DOHH2 (cell line): ENCODE results near the gene PDSS1.

Source experiments
- H3F3A ChIP-seq: fragments of 200-600 bp; sonication (generic), shearing (Covaris generic); 2 replicates; pipeline ENCODE4 v1.6.0; 2016; ENCODE audit warnings: antibody characterized with exemption, mild to moderate bottlenecking; ENCODE audit not compliant: control insufficient read depth, insufficient read depth
- H3K27ac ChIP-seq: fragments of 200-600 bp; sonication (generic); 2 replicates; pipeline ENCODE4 v1.5.1; 2014; ENCODE audit warnings: low read depth, mild to moderate bottlenecking, low read length, moderate library complexity
- H3K27me3 ChIP-seq: fragments of 200-600 bp; sonication (generic); 2 replicates; pipeline ENCODE4 v1.6.1; 2014; ENCODE audit warnings: mild to moderate bottlenecking, low read length, mixed read lengths; ENCODE audit not compliant: control insufficient read depth
- H3K36me3 ChIP-seq: fragments of 200-600 bp; sonication (generic); 2 replicates; pipeline ENCODE4 v1.6.1; 2014; ENCODE audit warnings: mild to moderate bottlenecking, low read length, moderate library complexity, mixed read lengths; ENCODE audit not compliant: control insufficient read depth
- H3K4me1 ChIP-seq: fragments of 200-600 bp; sonication (generic); 2 replicates; pipeline ENCODE4 v1.6.1; 2014; ENCODE audit warnings: mild to moderate bottlenecking, low read length, mixed read lengths; ENCODE audit not compliant: control insufficient read depth
- H3K4me2 ChIP-seq: fragments of 200-600 bp; sonication (generic); 2 replicates; pipeline ENCODE4 v1.6.0; 2014; ENCODE audit warnings: mild to moderate bottlenecking, low read length, moderate library complexity
- H3K4me3 ChIP-seq: fragments of 200-600 bp; sonication (generic); 2 replicates; pipeline ENCODE4 v1.5.1; 2014; ENCODE audit warnings: mild to moderate bottlenecking, low read length, mixed read lengths
- H3K79me2 ChIP-seq: fragments of 200-600 bp; sonication (generic); 2 replicates; pipeline ENCODE4 v1.6.1; 2014; ENCODE audit warnings: mild to moderate bottlenecking, low read length, mixed read lengths; ENCODE audit not compliant: control insufficient read depth
- H3K9me2 ChIP-seq: fragments of 200-600 bp; sonication (generic); replicated peaks from 2 replicates; pipeline ENCODE4 v1.6.1; 2014; ENCODE audit warnings: mild to moderate bottlenecking, low read length, mixed read lengths; ENCODE audit not compliant: control insufficient read depth
- H3K9me3 ChIP-seq: fragments of 200-600 bp; sonication (generic); 2 replicates; pipeline ENCODE4 v1.6.1; 2014; ENCODE audit warnings: antibody characterized with exemption, low read length, mixed read lengths; ENCODE audit not compliant: control insufficient read depth, insufficient read depth
- H4K20me1 ChIP-seq: fragments of 200-600 bp; sonication (generic); 2 replicates; pipeline ENCODE4 v1.6.0; 2014; ENCODE audit warnings: low read depth, mild to moderate bottlenecking, antibody characterized with exemption, low read length, moderate library complexity; ENCODE audit not compliant: control insufficient read depth, insufficient read depth
- CTCF ChIP-seq: fragments of 200-600 bp; sonication (generic); IDR thresholded peaks from one replicate; pipeline ENCODE4 v1.5.1; 2014; ENCODE audit warnings: antibody characterized with exemption, mild to moderate bottlenecking, low read depth, low read length; ENCODE audit not compliant: poor library complexity, severe bottlenecking
- EZH2phosphoT487 ChIP-seq: fragments of 200-600 bp; sonication (generic); IDR thresholded peaks from 2 replicates; pipeline ENCODE4 v1.6.1; 2017; ENCODE audit warnings: borderline replicate concordance, mild to moderate bottlenecking, antibody characterized with exemption, low read length, moderate library complexity, mixed read lengths

Gene PDSS1

GRCh38 chr10:26721561-26721960 lies 24.1 kb downstream of the PDSS1 start:
- H3K36me3 ChIP-seq: peaks cover 74% of the 10 kb centered on the region
- no peak overlapping the region for H3K4me2 ChIP-seq
- H3K9me3 ChIP-seq: no peaks in the 10 kb centered on the region
- H3K27ac ChIP-seq: no peak overlapping the region
- no peaks in the 10 kb centered on the region for H4K20me1 ChIP-seq
- H3K27me3 ChIP-seq: no peaks in the 10 kb centered on the region
- peaks cover 8% of the 10 kb centered on the region for H3K4me1 ChIP-seq
- H3K9me2 ChIP-seq: no peaks in the 10 kb centered on the region
- TF ChIP-seq CTCF (no peak), EZH2phosphoT487 (no peak)
- H3K4me3 ChIP-seq: no peak overlapping the region
- peaks cover 4% of the 10 kb centered on the region; the same call in 1 of the 2 replicates for H3K79me2 ChIP-seq
- H3F3A ChIP-seq: peaks cover 25% of the 10 kb centered on the region

DNA sequence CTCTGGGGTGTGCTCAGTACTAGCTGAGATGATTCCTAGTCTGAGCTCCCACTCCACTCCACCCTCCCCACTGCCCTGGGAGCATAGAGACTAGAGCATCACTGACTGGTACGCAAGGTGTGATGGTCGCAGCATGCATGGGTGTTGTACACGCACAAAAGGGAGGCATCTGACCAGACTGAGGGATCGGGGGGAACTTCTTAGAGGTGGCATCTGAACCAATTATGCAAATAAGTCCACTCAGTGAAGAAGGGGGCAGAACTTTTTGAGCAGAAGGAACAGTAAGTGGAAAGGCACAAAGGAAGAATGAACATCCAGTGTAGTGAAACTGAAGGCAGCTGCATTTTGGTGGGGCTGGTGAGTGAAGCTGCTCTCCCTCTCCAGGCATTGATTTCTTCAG lies 25.5 kb downstream of the PDSS1 start:
- TF ChIP-seq EZH2phosphoT487: no peak
- TF ChIP-seq CTCF: no peak
- Histone ChIP-seq H3K4me2 (no peak overlapping the region), H3F3A (peaks cover 25% of the 10 kb centered on the region), H3K36me3 (peaks cover 78% of the 10 kb centered on the region), H3K9me2 (no peaks in the 10 kb centered on the region), H3K4me3 (no peak overlapping the region), H4K20me1 (no peaks in the 10 kb centered on the region), H3K27me3 (no peaks in the 10 kb centered on the region), H3K79me2 (peaks cover 7% of the 10 kb centered on the region), H3K27ac (no peak overlapping the region), H3K4me1 (peaks cover 13% of the 10 kb centered on the region), H3K9me3 (no peaks in the 10 kb centered on the region)

DNA sequence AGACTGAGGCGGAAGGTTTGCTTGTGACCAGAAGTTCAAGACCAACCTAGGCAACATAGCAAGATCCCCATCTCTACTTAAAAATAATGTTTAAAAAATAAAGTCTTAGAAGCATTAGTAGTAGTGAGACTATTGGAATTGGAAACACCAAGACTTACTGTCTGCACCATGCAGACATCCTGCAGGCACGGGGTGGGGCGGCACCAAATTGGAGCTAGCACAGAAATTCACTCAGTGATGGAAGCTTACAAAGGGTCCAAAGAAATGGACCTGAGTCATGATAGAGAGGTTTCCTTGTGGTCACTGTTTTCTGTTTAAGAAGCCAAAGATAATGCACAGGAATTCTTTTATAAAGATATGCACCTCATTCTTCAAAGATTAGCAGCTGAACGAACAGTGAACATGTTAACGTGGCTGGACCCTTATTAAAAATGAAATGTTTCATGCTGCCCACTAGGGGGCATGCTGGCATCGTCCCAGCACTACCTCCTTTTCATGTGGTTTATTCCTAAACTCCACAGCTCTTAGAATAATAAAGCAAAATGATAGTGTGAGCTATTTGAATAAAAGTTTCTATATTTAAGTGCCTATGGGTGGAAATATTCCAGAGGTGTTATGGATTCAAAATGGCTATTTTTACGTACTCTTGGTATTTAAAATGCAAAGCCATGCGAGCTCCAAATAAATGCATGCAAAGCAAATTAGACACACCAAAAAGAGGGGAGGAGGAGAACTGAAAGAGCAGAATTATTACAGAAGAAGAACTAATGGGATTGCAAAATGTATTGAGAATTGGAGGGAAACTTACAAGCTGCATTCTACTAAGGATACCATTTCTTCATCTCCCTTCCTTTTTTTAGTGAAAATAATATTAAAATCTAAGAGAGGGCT lies 28.6 kb downstream of the PDSS1 start:
- Histone ChIP-seq H4K20me1 (no peaks in the 10 kb centered on the region), H3K4me2 (no peak overlapping the region), H3F3A (peaks cover 19% of the 10 kb centered on the region), H3K4me3 (no peak overlapping the region), H3K9me3 (no peaks in the 10 kb centered on the region), H3K27me3 (no peaks in the 10 kb centered on the region), H3K9me2 (no peaks in the 10 kb centered on the region), H3K27ac (no peak overlapping the region), H3K79me2 (peaks cover 7% of the 10 kb centered on the region), H3K36me3 (peaks cover 72% of the 10 kb centered on the region), H3K4me1 (peaks cover 15% of the 10 kb centered on the region)
- TF ChIP-seq CTCF (peak; percentile 94), EZH2phosphoT487 (no peak)
